GM12872 (cell line): ENCODE measurements around the gene HNF1A.

ENCODE experiments used
- CTCF ChIP-seq: IDR thresholded peaks from 3 replicates; pipeline ENCODE4 v1.5.1; 2011; ENCODE audit warnings: low read depth, mild to moderate bottlenecking, low read length, moderate library complexity; ENCODE audit not compliant: insufficient read depth

The HNF1A gene

DNA sequence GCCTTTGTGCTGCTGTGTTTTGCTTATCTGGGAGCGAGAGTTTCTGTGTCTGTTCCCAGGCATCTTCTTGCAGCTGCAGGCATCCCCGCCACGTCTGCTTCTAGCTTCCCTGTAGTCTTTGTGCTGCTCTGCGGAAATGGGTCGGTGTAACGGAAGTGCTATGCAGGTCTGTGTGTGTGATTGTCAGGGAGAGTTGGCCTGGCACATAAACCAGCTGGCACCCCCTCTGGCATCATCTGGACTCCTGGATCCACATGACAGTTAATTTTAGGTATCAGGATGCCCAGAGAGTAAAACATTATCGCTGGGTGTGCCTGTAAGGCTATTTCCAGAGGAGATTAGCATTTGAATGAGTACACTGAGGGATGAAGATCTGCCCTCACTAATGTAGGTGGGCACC is 70.1 kb downstream of the HNF1A start:
- no peak for TF ChIP-seq CTCF

DNA sequence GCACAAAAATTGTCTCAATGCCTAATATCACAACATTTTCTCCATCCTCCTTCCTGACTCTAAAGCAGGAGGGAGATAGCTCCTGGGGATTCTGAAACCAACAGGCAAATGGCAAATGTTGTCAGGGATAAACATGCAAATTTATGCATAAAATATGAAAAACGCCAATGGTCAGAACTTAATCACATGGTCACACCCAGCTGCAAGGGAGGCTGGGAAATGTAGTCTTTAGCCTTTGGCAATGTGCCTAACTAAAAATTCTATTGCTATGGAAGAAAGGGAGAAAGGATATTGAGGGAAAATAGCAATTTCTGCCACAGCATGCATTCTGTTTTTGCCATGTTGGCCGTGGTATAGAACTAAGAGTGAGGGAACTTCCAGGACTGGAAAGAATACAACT is 72.4 kb downstream of the HNF1A start:
- TF ChIP-seq CTCF, result no peak
